Activated T-cell treated with anti-CD3 and anti-CD28 coated beads for 48 hours (primary cell): Measurements from ENCODE around the gene RGPD3.
"Not testable (repeated sequence)": the region's sequence is repeated elsewhere in the genome, so short reads cannot be mapped to it uniquely, and the experiment has no call there.

Experiments used
- DNase-seq: peaks from one replicate; pipeline ENCODE4 v3.0.0-alpha.2; 2020; ENCODE audit warnings: low read depth

RGPD3 gene

DNA sequence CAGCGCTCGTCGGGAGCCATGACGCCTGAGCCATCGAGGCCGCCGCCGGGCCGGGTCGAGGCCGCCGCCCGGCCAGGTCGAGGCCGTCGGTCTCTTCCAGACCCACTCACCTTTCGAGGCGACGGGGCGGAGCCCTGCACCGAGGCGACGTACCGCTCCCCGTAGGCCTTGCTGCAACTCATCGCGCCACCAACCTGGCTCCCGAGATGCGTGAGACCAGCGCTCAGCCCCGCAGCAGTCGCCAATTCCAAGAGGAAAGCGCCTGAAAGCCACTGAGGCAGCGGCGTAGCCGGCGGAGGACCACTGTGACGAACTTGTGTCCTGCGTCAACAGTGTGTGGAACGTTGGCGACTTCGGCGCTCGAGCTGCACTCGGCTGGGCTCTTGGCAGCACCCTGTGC is at the start of gene RGPD3:
TSS of gene RGPD3 (minus strand) at position 307 of the 400 bp plus-strand sequence. CDS start at position 182, 125 bp downstream.
- DNase-seq, result not testable (repeated sequence)

DNA sequence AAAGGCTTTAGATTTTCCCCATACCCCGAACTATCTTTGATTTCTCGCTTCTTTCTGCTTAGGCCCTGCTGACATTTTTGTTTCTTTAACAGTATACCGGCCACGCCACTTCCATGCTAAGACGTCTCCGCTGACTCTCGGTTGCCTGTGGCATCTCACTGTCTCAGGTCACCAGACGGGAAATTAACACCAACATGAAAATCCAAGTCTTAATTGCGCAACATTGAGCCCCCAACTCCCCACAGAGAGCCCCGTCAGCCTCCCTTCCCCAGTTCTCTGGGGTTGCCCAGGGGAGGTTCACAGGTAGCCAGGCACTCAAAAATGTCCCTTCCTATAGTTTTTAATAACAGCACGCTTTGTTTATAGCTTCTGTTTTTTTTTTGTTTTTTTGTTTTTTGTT is 49.1 kb upstream of the RGPD3 start:
- no peak for DNase-seq

DNA sequence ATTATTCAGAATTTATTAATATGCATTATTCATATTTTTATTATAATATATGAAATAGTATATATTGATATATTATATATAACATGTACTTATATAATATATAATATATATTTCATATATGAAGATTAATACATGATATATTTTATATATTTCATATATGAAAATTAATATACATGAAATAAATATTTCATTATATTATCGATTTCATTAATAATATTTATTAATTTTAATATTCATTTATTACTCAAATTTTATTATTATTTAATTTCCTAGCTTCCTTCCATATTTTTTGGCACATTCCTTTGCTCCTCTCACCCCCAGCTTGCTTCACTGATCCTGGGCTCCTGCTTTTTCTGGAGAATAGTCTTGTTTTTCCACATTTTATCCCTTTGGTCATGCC is 48.7 kb upstream of the RGPD3 start:
- no peak for DNase-seq

DNA sequence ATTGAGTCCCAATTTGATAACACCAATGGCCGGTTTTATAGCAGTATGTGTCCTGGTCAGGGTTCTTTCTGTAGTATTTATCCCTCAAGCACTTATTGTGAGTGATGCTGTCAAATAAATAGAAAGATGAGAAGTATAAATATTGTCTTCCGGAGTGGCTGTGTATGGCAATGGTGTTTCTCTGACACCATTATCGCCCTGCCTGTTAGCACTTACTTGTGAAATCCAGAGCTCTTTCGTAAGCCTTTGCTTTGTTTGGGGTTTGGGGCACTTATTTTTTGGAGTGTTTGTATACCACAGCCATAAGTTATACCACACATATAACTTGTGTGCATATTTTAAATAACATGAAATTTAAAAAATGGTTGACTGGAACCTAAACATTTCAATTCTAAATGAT is 48.2 kb upstream of the RGPD3 start:
- no peak for DNase-seq

DNA sequence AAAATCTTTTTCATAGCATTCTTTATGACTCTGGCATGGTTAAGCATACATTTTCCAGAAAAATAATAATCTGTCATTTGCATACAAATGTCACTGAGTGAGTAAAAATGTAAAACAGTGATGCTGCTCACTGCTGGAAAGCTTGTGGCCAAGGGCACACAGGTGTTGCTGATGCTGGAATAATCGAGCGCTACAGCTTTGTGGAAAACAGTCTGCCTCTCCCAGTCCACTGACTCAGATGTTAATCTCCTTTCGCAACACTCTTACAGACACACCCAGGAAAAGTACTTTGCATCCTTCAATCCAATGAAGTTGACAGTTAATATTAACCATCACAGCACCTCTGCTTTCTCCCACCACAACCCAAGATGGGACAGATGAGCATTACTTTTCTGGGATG is 46.6 kb upstream of the RGPD3 start:
- not testable (repeated sequence) for DNase-seq

DNA sequence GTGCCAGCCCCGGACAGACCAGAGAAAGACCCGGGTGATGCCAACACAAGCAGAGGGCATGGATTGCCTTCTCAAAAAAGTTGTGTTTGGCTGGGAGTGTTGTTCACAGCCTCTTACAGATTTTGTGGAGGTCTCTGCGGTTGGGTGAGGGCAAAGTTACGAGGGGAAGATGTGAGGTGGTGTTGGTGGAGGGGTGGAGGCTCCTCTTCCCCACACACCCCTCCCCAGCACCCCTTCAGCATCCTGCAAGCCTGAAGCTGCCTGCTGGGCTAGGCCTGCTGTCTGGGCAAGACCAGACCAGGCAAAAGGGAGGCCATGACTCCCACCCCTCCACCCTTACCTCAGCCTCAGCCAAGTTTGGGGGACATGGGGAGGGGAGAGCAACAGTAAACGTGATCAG is 45.2 kb upstream of the RGPD3 start:
- not testable (repeated sequence) for DNase-seq

DNA sequence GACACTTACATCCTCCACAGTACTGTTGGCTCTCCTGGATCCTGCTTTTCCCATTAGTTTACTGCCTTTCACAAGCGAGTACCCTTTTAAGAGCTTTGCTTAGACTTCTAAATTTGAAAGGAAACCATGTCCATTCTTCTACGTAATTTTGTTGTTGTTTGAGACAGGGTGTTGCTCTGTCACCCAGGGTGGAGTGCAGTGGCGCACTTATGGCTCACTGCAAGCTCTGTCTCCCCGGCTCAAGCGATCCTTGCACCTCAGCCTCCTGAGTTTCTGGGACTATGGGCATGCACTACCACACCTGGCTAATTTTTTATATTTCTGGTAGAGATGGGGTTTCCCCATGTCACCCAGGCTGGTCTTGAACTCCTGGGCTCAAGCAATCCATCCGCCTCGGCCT is 43.7 kb upstream of the RGPD3 start:
- DNase-seq, result not testable (repeated sequence)

DNA sequence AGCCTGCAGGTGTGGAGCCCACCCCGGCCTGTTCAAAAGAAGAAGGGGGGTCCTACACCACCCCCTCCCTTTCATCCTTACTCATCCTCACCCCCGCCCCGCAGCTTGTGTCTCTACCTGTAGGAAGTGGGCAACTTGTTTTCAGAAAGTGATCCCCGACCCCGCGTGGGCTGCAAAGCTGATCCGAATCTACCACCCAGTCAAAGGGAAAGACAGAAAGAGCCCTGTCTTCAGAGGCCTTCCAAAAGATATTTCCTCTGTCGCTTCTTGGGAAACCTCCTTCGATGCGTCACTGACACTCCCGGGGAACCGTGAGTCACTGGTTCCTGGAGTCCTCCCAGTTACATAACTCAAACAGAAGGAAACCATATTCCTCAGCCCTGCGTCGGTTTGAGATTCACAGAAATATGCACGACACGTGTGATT is 43.3 kb upstream of the RGPD3 start:
- peak; percentile 38 for DNase-seq

DNA sequence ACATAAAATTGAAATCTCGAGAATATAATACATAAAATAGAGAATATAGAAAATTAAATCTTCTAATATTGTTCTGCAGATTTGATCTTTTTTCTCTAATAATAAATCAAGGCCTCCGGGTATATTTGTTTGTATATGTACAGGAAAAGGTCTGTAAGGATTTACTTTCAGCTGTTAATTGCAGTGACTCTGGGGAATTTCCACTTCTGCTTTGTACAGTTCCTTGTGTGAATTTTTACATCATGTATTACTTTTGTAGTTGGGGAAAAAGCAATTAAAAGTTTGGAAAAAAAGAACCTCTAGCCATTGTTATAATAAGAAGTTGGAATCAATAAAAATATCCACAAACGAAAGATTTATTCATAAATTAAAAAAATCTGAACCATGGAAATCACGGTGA is 42.6 kb upstream of the RGPD3 start:
- DNase-seq, result not testable (repeated sequence)

DNA sequence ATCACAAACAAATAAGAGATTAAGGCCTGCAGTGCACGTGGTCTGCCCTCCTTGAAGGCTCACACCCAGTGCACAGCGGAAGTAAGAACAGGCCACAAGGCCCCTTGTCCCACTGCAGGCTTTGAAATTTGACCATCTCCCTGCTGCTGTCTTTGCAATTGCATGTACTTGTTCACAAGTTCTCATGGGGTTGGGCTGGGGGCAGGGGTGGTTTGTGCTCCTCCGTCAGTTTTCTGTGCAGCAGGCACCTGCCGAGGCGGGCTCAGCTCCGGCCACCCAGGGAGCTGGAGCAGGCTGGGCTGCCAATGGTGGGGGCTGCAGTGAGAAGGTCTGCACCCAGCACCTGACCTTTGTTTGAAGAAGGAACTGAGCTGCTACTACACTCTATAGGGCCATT is 41.2 kb upstream of the RGPD3 start:
- not testable (repeated sequence) for DNase-seq

DNA sequence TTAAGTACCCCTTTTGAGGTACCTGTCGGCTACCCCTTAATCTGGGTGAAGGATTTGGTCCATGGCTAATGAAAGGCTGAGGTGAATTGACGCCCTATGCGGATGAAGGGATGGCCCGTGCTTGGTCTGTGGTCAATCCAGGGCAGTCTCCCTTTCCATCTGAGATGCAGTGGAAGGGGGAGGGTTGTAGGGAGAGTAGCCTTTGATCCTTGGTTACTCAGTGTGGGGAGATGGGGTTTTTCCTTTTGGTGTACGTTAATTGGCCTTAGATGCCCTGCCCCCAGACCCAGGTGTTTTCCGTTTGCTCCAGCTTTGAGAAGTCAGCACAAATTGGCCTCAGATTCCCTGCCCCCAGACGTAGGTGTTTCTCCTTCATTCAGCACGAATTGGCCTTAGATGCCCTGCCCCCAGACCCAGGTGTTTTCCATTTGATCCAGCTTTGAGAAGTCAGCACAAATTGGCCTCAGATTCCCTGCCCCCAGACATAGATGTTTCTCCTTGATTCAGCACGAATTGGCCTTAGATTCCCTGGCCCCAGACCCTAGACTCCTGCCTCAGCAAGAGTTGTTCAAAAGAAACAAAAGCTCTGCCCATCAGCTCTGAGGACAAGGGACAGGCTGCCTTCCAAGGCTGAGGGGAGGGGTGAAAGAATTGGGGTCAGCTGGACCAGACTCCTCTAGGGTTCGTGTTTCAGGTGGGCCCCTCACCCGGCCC is 40.6 kb upstream of the RGPD3 start:
- DNase-seq, result not testable (repeated sequence)

DNA sequence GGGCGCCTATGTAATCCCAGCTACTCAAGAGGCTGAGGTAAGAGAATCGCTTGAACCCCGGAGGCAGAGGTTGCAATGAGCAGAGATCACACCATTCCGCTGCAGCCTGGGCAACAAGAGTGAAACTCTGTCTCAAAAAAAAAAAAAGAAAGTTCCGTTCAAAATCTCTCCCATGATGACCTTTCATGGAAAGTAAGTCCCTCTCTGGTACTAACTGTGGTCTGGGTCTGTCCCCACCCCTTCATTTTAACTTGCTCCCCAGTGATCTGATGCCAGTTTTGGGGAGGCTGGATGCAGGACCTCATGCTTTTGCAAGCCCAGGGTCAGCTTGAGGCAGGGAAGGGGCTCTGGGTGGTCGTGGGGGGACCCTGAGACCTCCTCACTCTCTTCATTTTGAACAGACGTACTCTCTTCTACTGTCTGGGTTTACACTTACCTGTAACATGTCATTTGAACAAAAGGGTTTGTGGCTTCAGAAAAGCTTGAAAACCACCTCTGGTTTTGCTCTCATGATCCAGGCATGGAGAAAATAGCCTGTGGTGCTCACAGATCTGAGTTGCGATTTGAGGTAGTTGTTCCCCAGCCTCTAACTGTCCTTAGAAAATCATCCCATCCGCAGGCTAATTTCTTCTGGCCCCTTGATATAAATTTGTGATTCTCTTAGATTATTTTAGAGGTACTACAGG is 37.9 kb upstream of the RGPD3 start:
- DNase-seq, result not testable (repeated sequence)

DNA sequence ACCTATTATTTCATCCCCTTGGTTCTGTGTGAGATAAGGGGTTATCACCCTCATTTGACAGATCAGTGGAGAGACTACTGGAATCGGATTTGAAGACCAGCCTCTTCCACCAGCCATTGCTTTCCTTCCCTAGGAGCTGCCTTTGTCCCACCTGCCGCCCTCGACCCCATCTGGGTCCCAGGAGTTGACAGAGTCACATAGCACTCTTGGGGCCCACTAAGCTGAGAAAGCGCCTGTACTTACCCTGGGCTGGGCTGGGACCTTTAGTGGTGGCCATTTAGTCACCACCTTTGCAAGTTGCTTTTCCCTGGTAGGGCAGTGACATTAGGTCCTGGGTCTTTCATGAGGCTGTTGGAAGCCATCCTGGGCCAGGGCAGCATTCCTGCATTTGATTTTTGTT is 36.6 kb upstream of the RGPD3 start:
- not testable (repeated sequence) for DNase-seq

DNA sequence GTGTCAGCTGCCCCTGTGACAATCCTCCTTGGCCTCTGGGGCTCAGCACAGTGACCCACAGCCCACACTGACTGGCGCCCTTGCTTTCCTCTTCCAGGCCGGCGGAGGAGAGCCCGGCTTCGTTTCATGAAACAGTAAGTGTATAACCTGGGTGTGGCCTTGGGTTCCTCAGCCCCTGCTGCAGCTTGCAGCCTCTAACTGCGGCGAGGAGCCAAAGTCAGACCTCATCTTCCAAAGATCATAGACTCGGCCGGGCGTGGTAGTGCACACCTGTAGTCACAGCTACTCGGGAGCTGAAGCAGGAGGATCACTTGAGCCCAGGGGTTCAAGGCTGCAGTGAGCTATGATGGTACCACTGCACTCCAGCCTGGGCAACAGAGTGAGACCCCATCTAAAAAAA is 36.0 kb upstream of the RGPD3 start:
- not testable (repeated sequence) for DNase-seq

DNA sequence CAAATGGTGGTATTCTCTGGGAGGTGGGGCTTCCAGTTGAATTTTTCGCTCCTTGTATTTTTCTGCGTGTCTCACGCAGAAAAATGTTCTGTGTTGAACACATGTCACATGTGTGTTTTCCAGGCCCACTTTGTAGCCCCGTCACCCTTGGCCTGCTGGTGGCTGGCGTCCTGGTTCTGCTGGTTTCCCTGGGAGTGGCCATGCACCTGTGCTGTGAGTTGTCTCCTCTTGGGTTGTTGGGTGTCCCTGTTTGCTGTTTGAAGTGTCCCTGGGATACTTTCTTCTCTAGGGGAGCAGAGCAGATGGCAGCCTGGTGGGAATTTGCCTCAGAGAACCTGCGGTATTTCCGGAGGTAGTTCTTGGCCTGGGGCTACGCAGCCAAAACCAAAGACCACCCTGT is 34.1 kb upstream of the RGPD3 start:
- not testable (repeated sequence) for DNase-seq

DNA sequence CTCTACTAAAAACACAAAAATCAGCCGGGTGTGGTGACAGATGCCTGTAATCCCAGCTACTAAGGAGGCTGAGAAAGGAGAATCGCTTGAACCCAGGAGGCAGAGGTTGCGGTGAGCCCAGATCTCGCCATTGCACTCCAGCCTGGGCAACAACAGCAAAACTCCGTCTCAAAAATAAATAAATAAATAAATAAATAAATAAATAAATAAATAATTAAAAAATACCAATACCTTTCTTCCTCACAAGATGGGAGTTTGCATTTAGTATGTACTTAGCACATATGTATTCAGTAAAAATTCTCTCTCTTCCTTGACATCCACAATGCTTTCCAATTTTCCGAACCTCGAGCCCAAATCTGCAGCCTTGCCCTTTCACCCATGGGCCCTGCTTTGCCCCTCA is 32.1 kb upstream of the RGPD3 start:
- not testable (repeated sequence) for DNase-seq

DNA sequence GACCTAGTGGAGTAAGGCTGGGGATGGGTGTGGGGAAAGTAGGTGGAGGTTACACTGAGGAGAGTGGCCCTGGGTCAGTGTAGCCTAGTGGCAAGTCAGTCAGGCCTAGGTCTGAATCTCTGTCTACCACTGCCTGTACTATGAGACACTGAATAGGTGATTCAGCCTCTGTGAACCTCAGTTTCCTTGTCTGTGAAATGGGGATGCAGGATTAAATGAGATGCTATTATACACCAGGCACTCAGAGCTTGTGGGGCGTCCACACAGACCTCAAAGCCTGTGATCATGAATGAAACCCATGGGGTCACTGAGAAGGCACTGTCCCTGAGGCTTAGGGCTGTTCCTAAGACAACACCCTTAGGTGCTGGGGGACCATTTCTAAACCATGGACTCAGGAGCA is 30.3 kb upstream of the RGPD3 start:
- DNase-seq, result not testable (repeated sequence)

DNA sequence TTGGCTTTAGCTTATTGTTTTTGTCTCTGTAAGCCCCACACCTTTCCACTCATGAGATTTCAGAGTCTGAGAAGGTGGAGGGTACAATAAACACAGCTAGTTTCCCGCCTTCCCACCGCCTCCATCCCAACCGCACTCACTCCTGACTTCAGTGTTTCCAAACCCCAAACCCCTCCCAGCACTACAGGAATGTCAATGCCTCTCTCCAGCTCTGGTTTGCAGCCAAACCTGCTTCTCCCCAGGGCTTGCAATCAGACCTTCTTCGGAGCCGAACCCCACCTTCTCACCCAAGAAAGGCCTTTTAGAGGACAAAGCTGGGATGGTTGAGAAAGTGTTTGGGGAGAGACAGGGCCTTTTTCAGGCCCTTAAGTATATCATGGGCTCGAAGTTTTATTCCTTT is 24.7 kb upstream of the RGPD3 start:
- DNase-seq, result not testable (repeated sequence)

DNA sequence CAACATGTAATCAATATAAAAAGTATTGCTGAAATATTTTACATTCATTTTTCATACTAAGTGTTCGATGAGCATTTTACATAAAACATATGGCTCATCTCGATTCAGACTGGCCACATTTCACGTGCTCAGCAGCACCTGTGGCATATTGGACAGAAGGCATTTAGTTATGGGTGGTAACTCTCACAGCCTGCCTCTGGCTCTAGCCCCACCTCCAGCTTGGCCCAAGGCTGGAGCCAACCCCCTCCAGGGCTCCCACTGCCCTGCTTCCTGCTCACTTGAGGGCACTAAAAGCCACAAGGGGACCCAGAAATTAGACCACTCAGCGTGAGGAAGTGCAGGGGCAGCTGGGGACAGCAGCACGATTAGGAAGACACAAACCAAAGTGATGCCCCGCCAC is 24.2 kb upstream of the RGPD3 start:
- not testable (repeated sequence) for DNase-seq

DNA sequence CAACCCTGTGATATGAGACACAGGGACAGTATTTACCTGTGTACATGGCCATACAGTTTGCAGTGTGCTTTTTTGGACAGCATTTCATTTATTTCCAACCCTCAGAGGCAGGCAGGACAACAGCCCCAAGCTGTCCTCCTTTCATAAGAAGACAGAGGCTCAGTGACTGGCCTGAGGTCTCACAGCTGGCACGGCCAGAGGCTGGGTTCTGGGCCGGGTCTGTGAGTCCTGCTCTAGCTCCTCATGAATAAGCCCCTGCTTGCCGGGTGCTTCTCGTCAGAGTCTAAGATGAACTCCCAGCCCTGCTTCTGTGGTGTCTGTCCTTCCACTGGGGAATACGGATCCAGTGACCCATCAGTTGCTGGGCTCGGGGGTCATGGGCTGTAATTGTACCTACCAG is 21.5 kb upstream of the RGPD3 start:
- not testable (repeated sequence) for DNase-seq

DNA sequence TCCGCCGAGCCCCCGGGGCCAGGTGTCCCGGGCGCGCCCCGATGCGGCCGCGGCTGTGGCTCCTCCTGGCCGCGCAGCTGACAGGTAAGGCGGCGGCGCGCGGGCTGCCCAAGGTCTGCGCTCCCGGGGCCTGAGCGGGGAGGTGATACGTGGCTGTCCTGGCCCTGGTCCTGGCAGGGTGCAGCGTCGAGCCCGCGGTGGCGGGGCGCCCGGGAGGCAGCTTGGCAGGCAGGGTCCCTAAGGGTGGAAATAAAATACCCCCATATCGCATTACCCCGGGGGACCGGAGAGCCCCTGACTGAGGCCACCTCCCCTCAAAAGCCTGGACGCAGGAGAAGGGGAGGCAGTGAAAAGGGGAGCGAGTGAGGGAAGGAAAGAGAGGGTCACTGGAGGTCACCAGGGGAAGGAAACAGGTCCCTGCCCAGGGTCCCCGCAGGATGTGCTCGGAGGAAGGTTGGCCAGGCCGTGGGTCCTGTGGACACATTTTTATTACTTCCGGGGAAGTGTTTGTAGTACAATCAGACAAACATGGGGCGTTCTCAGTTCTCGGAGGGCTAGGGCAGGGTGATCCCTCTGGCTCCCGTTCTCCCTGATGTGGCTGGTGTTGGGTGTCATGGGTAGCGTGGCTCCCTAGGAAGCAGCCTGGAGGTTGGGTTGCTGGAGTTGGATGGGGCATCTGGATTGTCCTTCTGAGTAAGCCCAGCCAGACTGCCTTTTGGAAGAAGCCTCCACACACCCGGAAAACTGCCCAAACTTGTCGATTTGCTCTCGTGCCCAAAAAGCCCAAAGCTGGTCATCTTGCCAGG is 19.4 kb upstream of the RGPD3 start:
- not testable (repeated sequence) for DNase-seq

DNA sequence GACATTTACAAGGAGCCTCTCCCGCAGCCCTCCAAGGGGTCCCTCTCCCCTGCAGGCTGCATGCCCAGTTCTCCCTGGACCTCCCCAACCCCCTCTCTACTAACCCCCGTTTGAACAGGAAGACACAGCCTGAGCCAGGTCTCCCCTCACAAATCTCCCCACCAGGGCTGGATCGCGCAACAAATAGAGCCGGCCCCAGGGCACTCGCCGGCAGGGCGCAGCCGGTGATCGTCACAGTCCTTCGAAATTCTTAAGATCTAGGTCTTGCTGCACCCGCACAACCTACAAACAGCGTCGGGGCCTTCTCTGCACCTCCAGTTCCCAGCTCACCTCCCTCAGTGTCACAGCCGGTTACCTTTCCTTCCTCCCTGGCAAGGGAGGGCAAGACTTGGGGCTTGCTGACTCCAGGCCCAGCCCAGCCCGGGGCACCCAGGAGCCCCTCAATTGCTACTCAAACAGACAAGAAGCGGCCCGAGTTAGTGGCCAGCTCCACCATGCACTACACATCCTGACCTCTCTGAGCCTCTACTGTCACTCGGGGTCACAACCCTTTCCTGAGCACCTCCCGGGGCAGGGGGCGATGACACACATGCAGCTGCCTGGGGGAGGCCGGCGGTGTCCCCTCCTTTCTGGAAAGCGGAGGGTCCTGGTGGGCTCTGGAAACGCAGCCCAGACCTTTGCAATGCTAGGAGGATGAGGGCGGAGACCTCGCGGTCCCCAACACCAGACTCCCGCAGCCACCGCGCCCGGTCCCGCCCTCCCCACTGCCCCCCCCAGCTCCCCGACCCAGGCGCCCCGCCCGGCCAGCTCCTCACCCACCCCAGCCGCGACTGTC is 18.6 kb upstream of the RGPD3 start, which contains the start of gene CD8B2:
TSS of gene CD8B2 (plus strand) at position 814 of the 835 bp plus-strand sequence. CDS start 63 bp downstream, outside the sequence.
- DNase-seq, result not testable (repeated sequence)
